NCI-H460 (cell line): ENCODE measurements around the gene LLGL1. TPM values are rescaled to one million over a fixed set of nuclear protein-coding genes. Genes with fewer than 3 reads are reported as not detected.

Experiments used
- DNase-seq: peaks from one replicate; pipeline ENCODE4 v3.0.0-alpha.2; 2016; ENCODE audit warnings: low read depth; ENCODE audit errors: extremely low read depth
- polyA plus RNA-seq: library from polyadenylated mRNA; depleted of rRNA; stranded (reverse); fragments of >200 nt; gene quantifications from 2 replicates; pipeline ENCODE4 v1.2.3, GENCODE V29; 2014; cell fraction: nucleus; rRNA removed
- total RNA-seq: library from RNA; depleted of rRNA; stranded (reverse); fragments of >200 nt; shearing (Covaris generic); gene quantifications from 2 replicates; pipeline ENCODE4 v1.2.3, GENCODE V29; 2014; rRNA removed

LLGL1 gene
- 11.9 and 12.6 TPM in 2 replicates for total RNA-seq
- polyA plus RNA-seq = 30.3 and 34.6 TPM in 2 replicates

DNA sequence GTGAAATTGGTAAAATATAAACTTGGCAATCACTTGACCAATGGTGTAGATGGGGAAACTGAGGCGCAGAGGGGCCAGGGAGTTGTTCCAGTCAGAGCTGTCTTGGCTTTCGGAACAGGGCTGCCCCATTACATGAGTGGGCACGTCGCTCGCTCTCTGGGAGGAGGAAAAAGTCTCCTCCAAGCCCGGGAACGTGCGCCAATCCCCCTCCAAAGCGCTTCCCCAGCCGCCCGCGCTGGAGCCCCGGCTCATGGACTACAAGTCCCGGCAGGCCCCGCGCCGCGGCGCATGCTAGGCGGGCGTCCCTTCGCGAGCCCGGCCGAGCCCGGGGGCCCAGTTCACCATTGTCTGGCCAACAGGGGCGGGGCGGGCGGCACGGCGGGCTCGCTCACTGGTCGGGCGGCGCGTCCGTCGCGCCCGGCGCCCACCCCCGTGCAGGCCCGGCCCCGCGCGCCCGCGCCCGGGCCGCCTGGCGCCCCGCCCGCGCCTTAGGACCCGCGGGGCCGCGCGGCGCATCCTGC lies at the start of gene LLGL1:
LLGL1 (plus strand) TSS at position 515 of the 521 bp plus-strand sequence. CDS start 48 bp downstream, outside the sequence.
- peak; percentile 92 for DNase-seq

DNA sequence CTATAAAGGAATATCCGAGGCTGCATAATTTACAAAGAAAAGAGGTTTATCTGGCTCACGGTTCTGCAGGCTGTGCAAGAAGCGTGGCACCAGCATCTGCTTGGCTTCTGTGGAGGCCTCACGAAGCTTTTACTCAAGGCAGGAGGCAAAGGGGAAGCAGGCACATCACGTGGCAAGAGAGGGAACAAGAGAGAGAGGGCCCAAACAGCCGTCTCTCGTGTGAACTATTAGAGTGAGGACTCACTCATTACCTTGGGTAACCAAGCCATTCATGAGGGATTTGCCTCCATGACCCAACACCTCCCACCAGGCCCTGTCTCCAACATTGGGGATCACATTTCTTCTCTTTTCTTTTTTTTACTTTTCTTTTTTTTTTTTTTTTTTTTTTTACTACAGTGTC lies 49.3 kb upstream of the LLGL1 start:
- DNase-seq = no peak

- DNase-seq = no peak
These were observed 48.3 kb upstream of the LLGL1 start for GRCh38 chr17:18177133-18177532.

DNA sequence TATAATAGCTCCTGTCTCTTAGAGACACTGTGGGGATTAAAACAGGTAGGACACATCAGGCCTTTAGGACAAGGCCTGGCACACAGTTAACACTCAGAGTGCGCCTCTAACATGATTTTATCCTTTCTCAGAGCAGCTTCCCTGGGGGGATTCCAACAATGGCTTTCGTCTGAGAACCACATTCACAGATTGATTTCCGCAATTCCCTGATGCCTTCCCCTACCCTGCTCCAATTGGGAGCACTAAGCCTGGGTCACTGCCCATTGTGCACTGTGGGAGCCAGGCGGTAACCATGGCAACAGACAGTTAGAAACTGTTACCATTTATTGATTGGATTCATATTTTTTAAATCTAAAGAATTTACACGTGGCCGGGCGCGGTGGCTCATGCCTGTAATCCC lies 47.7 kb upstream of the LLGL1 start:
- no peak for DNase-seq

- no peak for DNase-seq
These were observed 46.2 kb upstream of the LLGL1 start for GRCh38 chr17:18179196-18179595.

GRCh38 chr17:18179804-18180203 lies 45.6 kb upstream of the LLGL1 start:
- no peak for DNase-seq

GRCh38 chr17:18181358-18181757 lies 44.1 kb upstream of the LLGL1 start:
- no peak for DNase-seq

DNA sequence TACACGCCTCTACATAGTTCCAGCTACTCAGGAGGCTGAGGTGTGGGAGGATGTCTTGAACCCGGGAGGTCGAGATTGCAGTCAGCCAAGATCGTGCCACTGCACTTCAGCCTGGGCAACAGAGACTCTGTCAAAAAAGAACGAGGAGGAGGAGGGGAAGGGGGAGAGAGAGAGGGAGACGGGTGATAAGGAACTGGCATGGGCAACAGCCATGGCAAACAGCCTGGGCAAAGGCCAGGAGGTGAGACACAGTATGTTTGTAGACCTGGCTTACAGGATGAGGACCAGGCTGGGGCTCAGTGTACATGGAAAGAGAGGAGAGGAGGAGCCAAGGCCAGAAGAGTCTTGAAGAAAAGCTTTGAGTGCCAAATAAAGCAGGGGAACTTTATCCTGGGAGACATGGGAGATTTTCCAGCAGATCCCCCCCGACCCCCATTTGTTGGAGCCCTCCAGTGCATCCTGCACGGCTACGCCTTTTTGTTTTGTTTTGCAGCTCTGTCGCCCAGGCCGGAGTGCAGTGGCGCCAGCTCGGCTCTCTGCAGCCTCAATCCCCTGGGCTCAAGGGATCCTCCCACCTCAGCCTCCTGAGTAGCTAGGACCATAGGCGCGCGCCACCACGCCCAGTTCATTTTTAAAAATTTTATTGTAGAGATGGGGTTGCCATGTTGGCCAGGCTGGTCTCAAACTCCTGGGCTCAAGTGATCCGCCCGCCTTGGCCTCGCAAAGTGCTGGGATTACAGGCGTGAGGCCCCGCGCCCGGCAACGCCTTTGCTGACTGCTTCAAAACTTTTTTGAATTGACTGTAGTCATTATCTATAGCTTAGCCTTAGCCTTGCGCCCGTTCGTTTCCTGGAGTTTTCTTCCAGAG lies 43.1 kb upstream of the LLGL1 start:
- no peak for DNase-seq

- no peak for DNase-seq
These were observed 42.5 kb upstream of the LLGL1 start for GRCh38 chr17:18182978-18183333.

GRCh38 chr17:18183334-18184142 lies 41.9 kb upstream of the LLGL1 start, which contains the start of gene ALKBH5:
Gene ALKBH5, plus strand, starts transcription at chr17:18183828. Its CDS starts 416 bp downstream, at chr17:18184244.
- peak; percentile 99 for DNase-seq

DNA sequence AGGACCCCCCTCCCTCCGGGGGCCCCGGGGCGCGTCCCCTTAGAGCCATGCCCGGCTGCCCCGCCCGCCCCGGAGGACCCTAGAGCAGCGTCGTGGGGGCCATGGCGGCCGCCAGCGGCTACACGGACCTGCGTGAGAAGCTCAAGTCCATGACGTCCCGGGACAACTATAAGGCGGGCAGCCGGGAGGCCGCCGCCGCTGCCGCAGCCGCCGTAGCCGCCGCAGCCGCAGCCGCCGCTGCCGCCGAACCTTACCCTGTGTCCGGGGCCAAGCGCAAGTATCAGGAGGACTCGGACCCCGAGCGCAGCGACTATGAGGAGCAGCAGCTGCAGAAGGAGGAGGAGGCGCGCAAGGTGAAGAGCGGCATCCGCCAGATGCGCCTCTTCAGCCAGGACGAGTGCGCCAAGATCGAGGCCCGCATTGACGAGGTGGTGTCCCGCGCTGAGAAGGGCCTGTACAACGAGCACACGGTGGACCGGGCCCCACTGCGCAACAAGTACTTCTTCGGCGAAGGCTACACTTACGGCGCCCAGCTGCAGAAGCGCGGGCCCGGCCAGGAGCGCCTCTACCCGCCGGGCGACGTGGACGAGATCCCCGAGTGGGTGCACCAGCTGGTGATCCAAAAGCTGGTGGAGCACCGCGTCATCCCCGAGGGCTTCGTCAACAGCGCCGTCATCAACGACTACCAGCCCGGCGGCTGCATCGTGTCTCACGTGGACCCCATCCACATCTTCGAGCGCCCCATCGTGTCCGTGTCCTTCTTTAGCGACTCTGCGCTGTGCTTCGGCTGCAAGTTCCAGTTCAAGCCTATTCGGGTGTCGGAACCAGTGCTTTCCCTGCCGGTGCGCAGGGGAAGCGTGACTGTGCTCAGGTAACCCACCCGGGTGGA lies 41.0 kb upstream of the LLGL1 start:
- no peak for DNase-seq

GRCh38 chr17:18185391-18185790 lies 40.0 kb upstream of the LLGL1 start:
- no peak for DNase-seq

GRCh38 chr17:18185832-18186626 lies 39.4 kb upstream of the LLGL1 start:
- DNase-seq = no peak

DNA sequence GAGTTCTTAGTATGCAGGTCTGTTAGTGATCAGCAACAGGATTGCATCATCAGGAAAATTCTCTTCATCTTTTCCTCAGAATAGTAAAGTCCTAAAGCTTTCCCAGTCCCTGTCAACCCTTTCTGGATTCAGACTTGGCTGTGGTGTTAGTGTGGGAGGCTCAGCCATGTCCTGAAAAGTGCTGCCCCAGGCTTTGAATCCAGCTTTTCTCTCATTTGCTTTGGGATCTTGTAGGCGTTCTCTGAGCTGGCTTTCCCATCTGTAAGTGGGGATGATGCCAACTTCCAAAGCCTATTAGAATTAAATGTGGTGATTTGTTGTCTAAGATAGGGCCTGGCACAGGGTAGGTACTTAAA lies 38.8 kb upstream of the LLGL1 start:
- no peak for DNase-seq

GRCh38 chr17:18187226-18187625 lies 38.2 kb upstream of the LLGL1 start:
- DNase-seq = no peak

GRCh38 chr17:18187821-18188761 lies 37.3 kb upstream of the LLGL1 start:
- no peak for DNase-seq

GRCh38 chr17:18190628-18191235 lies 34.7 kb upstream of the LLGL1 start:
- no peak for DNase-seq

DNA sequence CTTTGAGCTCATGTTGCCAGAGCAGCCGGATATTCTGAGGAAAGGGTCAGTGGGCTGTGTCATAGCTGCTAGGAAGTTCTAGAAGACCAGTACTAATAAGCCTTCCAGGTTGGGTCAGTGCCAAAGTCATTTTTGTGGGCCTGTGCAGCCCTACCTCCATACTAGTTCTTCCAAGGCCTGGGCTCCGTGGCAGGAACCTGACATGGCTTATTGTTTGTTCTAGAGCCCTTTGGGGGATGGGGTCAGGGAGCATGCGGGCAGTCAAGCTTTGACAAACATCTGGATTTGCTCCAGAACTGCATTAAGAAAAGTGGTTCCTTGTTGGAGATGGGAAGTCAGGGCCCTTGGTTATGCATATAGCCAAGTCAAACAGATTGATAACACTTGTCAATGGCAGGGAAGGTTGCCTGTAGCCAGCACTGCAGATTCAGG lies 34.2 kb upstream of the LLGL1 start:
- no peak for DNase-seq
